Muscle of leg (tissue), 11 donors: ENCODE results near the gene CUL9. TPM values are rescaled to one million over a fixed set of nuclear protein-coding genes. Genes with fewer than 3 reads are reported as not detected.

Experiments used
- DNase-seq: peaks from one replicate; pipeline ENCODE4 v3.0.0; 2013
- H3K27ac ChIP-seq: one replicate; pipeline ENCODE4 v1.5.1; 2013; ENCODE audit warnings: mild to moderate bottlenecking, low read length, control low read depth
- H3K27me3 ChIP-seq: one replicate; pipeline ENCODE4 v1.6.1; 2013; ENCODE audit warnings: low read length; ENCODE audit not compliant: control insufficient read depth, insufficient read depth
- H3K36me3 ChIP-seq: one replicate; pipeline ENCODE4 v1.6.1; 2013; ENCODE audit warnings: low read length; ENCODE audit not compliant: control insufficient read depth, insufficient read depth
- H3K4me1 ChIP-seq: one replicate; pipeline ENCODE4 v1.6.1; 2013; ENCODE audit warnings: low read length; ENCODE audit not compliant: control insufficient read depth, insufficient read depth
- H3K4me3 ChIP-seq: one replicate; pipeline ENCODE4 v1.5.1; 2013; ENCODE audit warnings: low read length, control low read depth
- H3K9me3 ChIP-seq: replicated peaks from 2 replicates; pipeline ENCODE4 v1.6.1; 2013; ENCODE audit warnings: low read depth, low read length; ENCODE audit not compliant: control insufficient read depth
- WGBS: methylation state at CpG from one replicate; pipeline ENCODE4 v1.1.5; 2013; ENCODE audit warnings: missing lambda C conversion rate; ENCODE audit not compliant: insufficient coverage; 5-methylcytosine and 5-hydroxymethylcytosine counted together
- polyA plus RNA-seq, 8 donors: library from polyadenylated mRNA; unstranded; fragments of 120-200 nt; gene quantifications; one replicate each; pipeline versions ENCODE4 v1.2.1 to v1.2.3, GENCODE V29; 2013; ENCODE audit warnings: inconsistent platforms in 1 of 8, low replicate concordance in 1 of 8; ENCODE audit not compliant: insufficient read length in 8 of 8, insufficient read depth in 1 of 8
- total RNA-seq: library from RNA; stranded (reverse); fragments of 120-200 nt; gene quantifications from one replicate; pipeline ENCODE4 v1.2.4, GENCODE V29; 2013

Gene CUL9
- total and polyA plus RNA-seq, 9 donors = 11.8 to 23.9 (median 19.4) TPM

DNA sequence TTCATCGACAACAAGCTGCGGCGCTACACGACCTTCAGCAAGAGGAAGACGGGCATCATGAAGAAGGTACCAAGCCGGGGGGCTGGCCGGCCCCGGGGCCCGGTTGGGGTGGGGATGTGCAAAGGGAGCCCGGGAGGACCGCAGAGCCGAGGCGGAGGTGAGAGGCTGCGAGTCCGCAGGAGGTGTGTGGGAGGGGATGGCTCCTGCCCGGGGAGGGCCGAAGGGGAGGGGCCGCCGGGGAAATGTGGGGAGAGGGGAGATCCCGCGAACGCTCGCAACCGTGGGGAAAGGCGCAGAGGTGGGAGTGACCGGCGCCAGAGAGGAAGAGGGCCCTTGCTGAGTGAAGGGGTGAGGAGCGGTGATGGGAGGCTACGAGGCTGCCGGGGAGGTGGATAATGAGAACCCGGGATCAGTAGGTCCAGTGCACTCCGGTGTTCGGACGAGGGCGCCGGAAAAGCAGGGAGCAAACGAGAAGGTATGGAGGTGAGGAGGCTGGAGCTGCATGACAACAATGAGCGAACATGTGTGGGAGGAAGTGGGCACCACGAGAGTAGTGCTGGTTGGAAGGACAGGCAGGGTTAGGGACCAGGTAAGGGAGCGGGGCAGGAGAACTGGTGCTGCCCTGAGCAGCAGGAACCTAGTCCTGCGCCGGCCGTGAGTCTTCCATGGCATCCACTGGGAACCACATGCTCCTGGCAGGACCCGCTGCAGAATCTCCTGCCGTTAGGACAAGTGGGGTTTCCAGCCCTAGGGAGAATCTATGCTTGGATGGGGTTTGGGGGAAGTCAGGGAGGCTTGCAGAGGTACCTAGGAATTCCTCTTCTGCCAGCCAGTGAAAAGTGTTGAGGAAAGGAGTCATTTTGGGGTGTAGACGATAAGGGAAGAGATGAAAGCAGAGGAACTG, 9.6 kb upstream of the CUL9 start:
- DNase-seq = peak; percentile 60

DNA sequence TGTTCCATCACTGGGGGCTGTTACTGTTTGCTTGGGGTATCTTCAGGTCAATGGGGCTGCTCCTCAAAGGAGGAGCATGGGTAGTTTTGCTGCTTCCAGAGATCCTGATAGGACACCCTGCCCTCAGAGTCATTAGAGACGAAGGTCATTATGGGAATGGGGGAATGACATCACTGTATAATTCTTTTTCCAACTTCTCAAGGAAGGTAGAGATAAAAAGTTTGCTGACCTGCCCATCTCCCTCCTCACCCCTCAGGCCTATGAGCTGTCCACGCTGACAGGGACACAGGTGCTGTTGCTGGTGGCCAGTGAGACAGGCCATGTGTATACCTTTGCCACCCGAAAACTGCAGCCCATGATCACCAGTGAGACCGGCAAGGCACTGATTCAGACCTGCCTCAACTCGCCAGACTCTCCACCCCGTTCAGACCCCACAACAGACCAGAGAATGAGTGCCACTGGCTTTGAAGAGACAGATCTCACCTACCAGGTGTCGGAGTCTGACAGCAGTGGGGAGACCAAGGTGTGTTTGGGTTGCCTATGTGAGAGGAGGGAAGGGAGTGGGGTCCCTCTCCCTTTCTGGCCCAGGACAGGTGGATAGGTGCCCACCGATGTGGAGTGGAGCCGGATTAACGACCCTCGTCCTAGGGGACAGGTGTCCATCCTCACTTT, 8.3 kb upstream of the CUL9 start:
- H3K9me3 ChIP-seq = no peaks in the 10 kb centered on the region
- H3K4me3 ChIP-seq = peak overlapping the region; percentile 89
- peaks cover 40% of the 10 kb centered on the region for H3K36me3 ChIP-seq
- no peaks in the 10 kb centered on the region for H3K27me3 ChIP-seq
- DNase-seq = no peak
- H3K27ac ChIP-seq = peak overlapping the region; percentile 99
- peaks cover 38% of the 10 kb centered on the region for H3K4me1 ChIP-seq
- 31% methylated on average over 5 of the region's 11 CpGs for WGBS

More for the DNA sequence above, 9.6 kb upstream of the CUL9 start:
- 1% methylated on average over 46 of the region's 46 CpGs for WGBS
- H3K9me3 ChIP-seq = no peaks in the 10 kb centered on the region
- no peaks in the 10 kb centered on the region for H3K27me3 ChIP-seq
- H3K27ac ChIP-seq = peak overlapping the region; percentile 99
- peaks cover 38% of the 10 kb centered on the region for H3K4me1 ChIP-seq
- peaks cover 30% of the 10 kb centered on the region for H3K36me3 ChIP-seq
- peak overlapping the region; percentile 89 for H3K4me3 ChIP-seq

DNA sequence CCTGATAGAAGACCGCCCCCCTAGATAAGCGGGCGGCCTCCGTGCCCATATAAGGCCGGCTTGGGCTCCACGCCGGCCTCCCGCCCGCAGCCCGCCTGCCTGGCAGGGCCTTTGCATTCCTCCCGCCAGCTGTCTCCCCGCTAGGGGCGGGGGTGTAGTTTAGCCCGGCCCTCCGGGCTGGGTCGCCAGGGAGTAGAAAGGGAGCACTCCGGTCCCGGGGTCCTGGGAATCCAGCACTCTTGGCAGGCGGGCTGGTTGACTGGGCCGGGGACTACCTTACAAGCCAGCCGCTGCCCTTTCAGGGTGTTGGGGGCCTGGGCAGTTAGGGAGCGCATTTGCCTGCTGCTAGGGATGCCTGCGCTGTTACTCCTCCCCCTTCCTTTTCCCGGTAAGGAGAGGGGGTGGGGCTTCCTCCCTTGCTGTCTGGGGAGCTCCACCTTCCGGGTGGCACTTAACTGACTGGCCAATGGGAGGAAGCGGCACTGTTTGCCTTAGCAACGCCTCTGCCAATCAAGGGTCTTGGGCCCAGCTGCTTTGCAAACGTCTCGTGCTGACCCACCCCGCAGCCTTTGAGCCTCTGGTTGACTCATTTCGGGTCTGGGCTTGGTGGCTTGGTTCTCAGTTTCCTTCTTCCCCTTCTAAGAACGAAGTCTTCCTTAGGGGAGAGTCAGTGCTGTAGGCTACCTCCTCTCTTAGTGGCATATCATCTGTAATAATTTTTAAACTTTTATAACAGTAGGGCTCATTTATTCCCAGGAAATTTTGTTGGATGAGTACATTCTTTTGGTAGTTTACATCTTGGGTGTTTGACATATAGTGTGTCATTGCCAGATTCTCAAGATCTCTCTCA, 7.5 kb upstream of the CUL9 start:
- H3K27ac ChIP-seq = peak overlapping the region; percentile 99
- peak; percentile 100 for DNase-seq
- H3K9me3 ChIP-seq = no peaks in the 10 kb centered on the region
- H3K36me3 ChIP-seq = peaks cover 47% of the 10 kb centered on the region
- H3K4me3 ChIP-seq = peak overlapping the region; percentile 89
- H3K27me3 ChIP-seq = no peaks in the 10 kb centered on the region
- H3K4me1 ChIP-seq = peaks cover 38% of the 10 kb centered on the region
- 2% methylated on average over 24 of the region's 32 CpGs for WGBS

DNA sequence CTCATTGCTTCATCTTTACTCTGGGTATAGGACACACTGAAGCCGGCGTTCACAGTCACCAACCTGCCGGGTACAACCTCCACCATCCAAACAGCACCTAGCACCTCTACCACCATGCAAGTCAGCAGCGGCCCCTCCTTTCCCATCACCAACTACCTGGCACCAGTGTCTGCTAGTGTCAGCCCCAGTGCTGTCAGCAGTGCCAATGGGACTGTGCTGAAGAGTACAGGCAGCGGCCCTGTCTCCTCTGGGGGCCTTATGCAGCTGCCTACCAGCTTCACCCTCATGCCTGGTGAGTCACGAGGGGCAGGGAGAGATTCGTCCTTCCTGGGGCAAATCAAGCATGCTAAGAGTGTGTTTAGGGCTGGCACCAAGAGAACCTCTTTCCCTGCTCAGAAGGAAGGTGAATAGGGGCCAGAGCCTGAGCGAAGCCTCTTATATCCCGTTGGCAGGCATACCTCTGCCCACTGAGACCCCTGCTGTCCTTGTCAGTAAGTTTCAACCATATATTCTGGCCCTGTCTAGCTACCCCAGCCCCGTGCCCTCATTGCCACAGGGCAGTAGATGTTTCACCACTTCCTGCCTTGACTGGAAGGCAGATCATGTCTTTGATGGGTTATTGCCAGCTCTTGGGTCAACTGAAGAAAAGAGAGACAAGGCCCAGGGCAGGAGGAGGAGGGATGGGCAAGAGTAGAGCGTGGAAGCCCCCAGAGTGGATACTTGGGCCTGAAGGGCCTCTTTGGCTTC, 6.1 kb upstream of the CUL9 start:
- Histone ChIP-seq H3K4me1 (peaks cover 31% of the 10 kb centered on the region), H3K4me3 (no peak overlapping the region), H3K9me3 (no peaks in the 10 kb centered on the region), H3K36me3 (peaks cover 59% of the 10 kb centered on the region), H3K27ac (peak overlapping the region; percentile 99), H3K27me3 (no peaks in the 10 kb centered on the region)
- no peak for DNase-seq
- WGBS = 96% methylated on average over 11 of the region's 11 CpGs

DNA sequence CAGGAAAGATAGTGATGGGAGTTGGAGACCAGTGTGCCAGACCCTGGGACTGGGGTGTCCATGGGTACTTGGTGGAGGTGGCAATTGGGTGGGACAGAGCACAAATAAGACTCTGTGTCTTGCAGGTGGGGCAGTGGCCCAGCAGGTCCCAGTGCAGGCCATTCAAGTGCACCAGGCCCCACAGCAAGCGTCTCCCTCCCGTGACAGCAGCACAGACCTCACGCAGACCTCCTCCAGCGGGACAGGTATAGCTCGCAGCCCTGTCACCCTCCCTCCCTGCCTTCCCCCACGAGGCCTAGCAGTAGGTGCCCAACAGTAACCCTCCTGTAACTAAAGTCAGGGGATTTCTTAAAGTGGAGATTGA, 5.6 kb upstream of the CUL9 start:
- no peak overlapping the region for H3K4me3 ChIP-seq
- no peak overlapping the region for H3K27ac ChIP-seq
- WGBS = 100% methylated on average over 1 of the region's 6 CpGs
- DNase-seq = no peak
- peaks cover 35% of the 10 kb centered on the region for H3K4me1 ChIP-seq
- no peaks in the 10 kb centered on the region for H3K27me3 ChIP-seq
- H3K36me3 ChIP-seq = peaks cover 62% of the 10 kb centered on the region
- H3K9me3 ChIP-seq = no peaks in the 10 kb centered on the region

DNA sequence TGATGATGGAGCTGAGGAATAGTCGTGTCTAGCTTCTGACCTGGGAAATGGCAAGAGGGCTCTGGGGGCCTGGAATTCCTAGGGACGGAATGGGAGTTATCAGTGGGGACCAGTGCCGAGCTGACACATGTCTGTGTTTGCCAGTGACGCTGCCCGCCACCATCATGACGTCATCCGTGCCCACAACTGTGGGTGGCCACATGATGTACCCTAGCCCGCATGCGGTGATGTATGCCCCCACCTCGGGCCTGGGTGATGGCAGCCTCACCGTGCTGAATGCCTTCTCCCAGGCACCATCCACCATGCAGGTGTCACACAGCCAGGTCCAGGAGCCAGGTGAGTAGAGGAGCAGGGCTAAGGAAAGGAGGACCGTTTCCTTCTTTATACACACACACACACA, 3.8 kb upstream of the CUL9 start:
- 97% methylated on average over 7 of the region's 12 CpGs for WGBS
- H3K4me1 ChIP-seq = peaks cover 38% of the 10 kb centered on the region
- no peak overlapping the region for H3K4me3 ChIP-seq
- no peak overlapping the region for H3K27ac ChIP-seq
- H3K9me3 ChIP-seq = no peaks in the 10 kb centered on the region
- DNase-seq = no peak
- H3K36me3 ChIP-seq = peaks cover 61% of the 10 kb centered on the region
- H3K27me3 ChIP-seq = no peaks in the 10 kb centered on the region

DNA sequence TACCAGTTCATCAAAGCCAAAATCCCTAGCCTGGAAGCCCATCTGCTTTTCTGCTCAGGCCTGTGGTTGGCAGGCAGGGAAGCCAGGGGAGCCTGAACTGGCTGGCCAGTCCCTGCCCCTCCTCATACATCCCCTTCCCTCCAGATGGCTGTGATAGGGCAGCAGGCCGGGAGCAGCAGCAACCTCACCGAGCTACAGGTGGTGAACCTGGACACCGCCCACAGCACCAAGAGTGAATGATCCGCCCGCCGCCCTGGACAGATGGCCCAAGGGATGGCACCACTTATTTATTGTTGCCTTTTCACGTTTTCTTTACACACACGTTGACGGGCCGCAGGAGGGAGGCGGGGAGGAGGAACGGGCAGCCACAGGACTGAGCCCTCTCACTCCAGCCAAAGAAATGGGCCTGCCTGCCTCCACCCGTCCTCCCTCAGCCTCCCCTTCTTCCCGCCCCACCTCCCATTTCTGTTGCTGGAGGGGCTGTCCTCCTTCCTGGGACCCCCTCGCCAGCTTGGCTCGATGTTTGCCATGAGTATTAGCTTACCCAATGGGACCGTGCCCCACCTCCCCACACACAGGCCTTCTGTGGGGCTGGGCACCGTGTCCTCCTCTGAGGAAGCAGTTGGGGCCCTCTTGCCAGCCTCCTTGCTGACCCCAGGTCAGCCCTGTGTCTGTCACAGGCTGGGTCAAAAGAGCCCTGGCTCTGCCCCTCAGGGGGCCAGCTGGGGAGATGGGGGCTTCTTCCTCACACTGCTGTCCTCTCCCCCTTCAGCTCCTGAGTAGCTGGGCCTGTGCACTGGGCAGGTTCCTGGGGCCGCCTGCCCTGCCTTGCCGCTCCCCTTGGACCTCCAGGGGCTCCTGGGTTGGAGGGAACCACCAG, 2.8 kb upstream of the CUL9 start:
- no peaks in the 10 kb centered on the region for H3K27me3 ChIP-seq
- peaks cover 31% of the 10 kb centered on the region for H3K4me1 ChIP-seq
- H3K4me3 ChIP-seq = no peak overlapping the region
- WGBS = 87% methylated on average over 17 of the region's 20 CpGs
- no peaks in the 10 kb centered on the region for H3K9me3 ChIP-seq
- H3K27ac ChIP-seq = no peak overlapping the region
- no peak for DNase-seq
- H3K36me3 ChIP-seq = peaks cover 57% of the 10 kb centered on the region

DNA sequence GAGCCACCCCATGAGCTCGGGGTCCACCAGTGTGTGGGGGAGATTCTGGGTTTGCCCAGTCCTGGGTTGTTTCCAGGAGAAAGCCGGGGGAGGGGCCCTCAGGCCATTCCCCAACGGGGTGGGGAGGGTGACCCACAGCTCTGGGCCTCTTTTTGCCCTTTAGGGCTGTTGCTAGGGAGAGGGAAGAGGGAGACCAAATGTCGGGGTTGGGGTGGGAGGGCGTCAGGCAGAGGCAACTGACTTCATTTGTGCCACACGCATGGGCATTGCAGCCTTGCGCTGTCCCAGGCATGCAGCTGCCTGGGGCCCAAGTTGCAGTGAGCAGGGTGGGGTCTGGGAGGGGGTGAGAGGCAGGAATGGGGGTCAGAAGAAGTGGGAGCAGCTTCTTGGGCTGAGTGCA, 1.9 kb upstream of the CUL9 start:
- H3K4me1 ChIP-seq = peaks cover 27% of the 10 kb centered on the region
- 81% methylated on average over 6 of the region's 7 CpGs for WGBS
- H3K27me3 ChIP-seq = no peaks in the 10 kb centered on the region
- H3K27ac ChIP-seq = no peak overlapping the region
- no peak for DNase-seq
- H3K9me3 ChIP-seq = no peaks in the 10 kb centered on the region
- H3K36me3 ChIP-seq = peaks cover 63% of the 10 kb centered on the region
- no peak overlapping the region for H3K4me3 ChIP-seq

DNA sequence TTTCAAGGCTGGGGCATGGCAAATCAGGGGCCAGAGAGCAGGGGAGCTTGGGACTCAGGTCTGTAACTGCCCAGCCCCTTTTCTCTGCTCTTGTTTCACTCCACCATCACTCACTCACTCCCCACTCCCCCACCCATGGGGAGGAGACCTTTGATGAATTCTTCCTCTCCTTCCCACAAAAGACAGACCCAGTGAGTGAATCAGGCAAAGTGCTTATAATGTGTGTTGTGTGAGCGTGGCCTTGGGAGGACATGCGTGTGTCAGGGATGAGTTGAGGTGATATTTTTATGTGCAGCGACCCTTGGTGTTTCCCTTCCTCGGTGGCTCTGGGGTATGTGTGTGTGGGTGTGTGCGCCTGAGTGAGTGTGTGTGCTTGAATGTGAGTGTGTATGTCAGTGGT, 1.0 kb upstream of the CUL9 start:
- H3K27me3 ChIP-seq = no peaks in the 10 kb centered on the region
- H3K36me3 ChIP-seq = peaks cover 62% of the 10 kb centered on the region
- H3K4me1 ChIP-seq = peaks cover 18% of the 10 kb centered on the region
- no peak overlapping the region for H3K4me3 ChIP-seq
- no peaks in the 10 kb centered on the region for H3K9me3 ChIP-seq
- H3K27ac ChIP-seq = peak overlapping the region; percentile 56
- no peak for DNase-seq
- WGBS = 28% methylated on average over 4 of the region's 5 CpGs
